ENCODE results near the gene NOS1AP. TPM values are rescaled to one million over a fixed set of nuclear protein-coding genes. Genes with fewer than 3 reads are reported as not detected.

NOS1AP gene
- polyA plus RNA-seq, 1 of the 3 experiments (the other 2 are of a cell fraction), result 0.03 TPM

GRCh38 chr1:162023181-162023546, 46.3 kb upstream of the NOS1AP start:
- H3K36me3 ChIP-seq (replicated peaks in 1 of 2; ENCODE audit: control insufficient read depth in 1 of 2, insufficient read depth in 2 of 2, low read length in 1 of 2), result no peaks in the 10 kb centered on the region
- H3K9me2 ChIP-seq, result no peaks in the 10 kb centered on the region
- H3K9me3 ChIP-seq, result no peaks in the 10 kb centered on the region; the same call in 1 of the 2 replicates
- TF ChIP-seq SIN3A (IDR thresholded peaks at IDR 0.05; ENCODE audit: borderline replicate concordance, low read depth, low read length), result no peak
- TF ChIP-seq EP300 (IDR thresholded peaks at IDR 0.05; ENCODE audit: borderline replicate concordance in 1 of 2, low read depth in 1 of 2, low read length in 1 of 2), result no peak
- TF ChIP-seq RCOR1 (IDR thresholded peaks at IDR 0.05; ENCODE audit: low read length), result no peak
- no peak for TF ChIP-seq YY1 (IDR thresholded peaks at IDR 0.05; ENCODE audit: low read depth)
- TF ChIP-seq GABPA (IDR thresholded peaks at IDR 0.05; ENCODE audit: low read depth), result no peak
- TF ChIP-seq MEF2A (IDR thresholded peaks at IDR 0.05; ENCODE audit: borderline replicate concordance, low read depth), result no peak
- no peak for TF ChIP-seq MXI1 (IDR thresholded peaks at IDR 0.05; ENCODE audit: low read depth, low read length)
- TF ChIP-seq ELF1 (IDR thresholded peaks at IDR 0.05), result no peak
- no peak for TF ChIP-seq CTCF (IDR thresholded peaks at IDR 0.05)
- TF ChIP-seq FOSL2 (IDR thresholded peaks at IDR 0.05; ENCODE audit: borderline replicate concordance, low read depth), result no peak
- TF ChIP-seq TAF1 (IDR thresholded peaks at IDR 0.05; ENCODE audit: borderline replicate concordance, low read depth, low read length), result no peak
- no peak for TF ChIP-seq JUND (IDR thresholded peaks at IDR 0.05)
- TF ChIP-seq USF1 (IDR thresholded peaks at IDR 0.05; ENCODE audit: borderline replicate concordance, low read depth), result no peak
- POLR2A ChIA-PET, result no interaction called here
- H3K79me2 ChIP-seq (ENCODE audit: insufficient read depth), result no peaks in the 10 kb centered on the region
- H4K20me1 ChIP-seq (ENCODE audit: insufficient read depth), result no peaks in the 10 kb centered on the region
- no peaks in the 10 kb centered on the region for H3K27me3 ChIP-seq (ENCODE audit: insufficient read depth)
- H3K4me3 ChIP-seq (ENCODE audit: low read depth in 2 of 2, low read length in 1 of 2), result peak overlapping the region; percentile 68 to 96
- H3K9ac ChIP-seq, result peak overlapping the region; percentile 69; the same call in 1 of the 2 replicates
- H3F3A ChIP-seq (replicated peaks; ENCODE audit: insufficient read depth), result peaks cover 14% of the 10 kb centered on the region
- peaks cover 25 to 32% of the 10 kb centered on the region in 2 experiments for H3K4me1 ChIP-seq (ENCODE audit: control insufficient read depth in 1 of 2, insufficient read depth in 2 of 2, low read depth in 1 of 2, low read length in 1 of 2)
- CTCF ChIA-PET, result interaction anchor here (1.0 to 16.7 kb wide), 4 partner anchors 13 to 229 kb away, joined by 3 to 263 read pairs (median 30); no protein-coding TSS in a partner anchor
- H3K4me2 ChIP-seq, result peak overlapping the region; percentile 91
- DNase-seq, result no peak
- H3K27ac ChIP-seq (ENCODE audit: low read depth in 2 of 2, low read length in 1 of 2), result peak overlapping the region in 1 of 2 experiments; percentile 61; a peak in 1 of 4 replicates
- WGBS (ENCODE audit: low lambda C conversion rate), result 68% methylated on average over 17 of the region's 20 CpGs
- peak overlapping the region; percentile 98 for H2AFZ ChIP-seq (ENCODE audit: low read depth)

- Histone ChIP-seq H3K4me2 (peak within 1 kb of the TSS; percentile 91), H3K27me3 (ENCODE audit: insufficient read depth) (no peaks in the 10 kb centered on the region), H3K9ac (peak within 1 kb of the TSS; percentile 69), H3K9me3 (no peaks in the 10 kb centered on the region; the same call in 1 of the 2 replicates), H3K4me3 (ENCODE audit: low read depth in 2 of 2, low read length in 1 of 2) (peak within 1 kb of the TSS; percentile 68 to 96), H3K36me3 (replicated peaks in 1 of 2; ENCODE audit: control insufficient read depth in 1 of 2, insufficient read depth in 2 of 2, low read length in 1 of 2) (no peaks in the 10 kb centered on the region), H2AFZ (ENCODE audit: low read depth) (peak within 1 kb of the TSS; percentile 98), H3K79me2 (ENCODE audit: insufficient read depth) (no peaks in the 10 kb centered on the region), H3K4me1 (ENCODE audit: control insufficient read depth in 1 of 2, insufficient read depth in 2 of 2, low read depth in 1 of 2, low read length in 1 of 2) (peaks cover 22 to 26% of the 10 kb centered on the region in 2 experiments), H3F3A (replicated peaks; ENCODE audit: insufficient read depth) (peaks cover 9% of the 10 kb centered on the region), H3K27ac (ENCODE audit: low read depth in 2 of 2, low read length in 1 of 2) (peak within 1 kb of the TSS in 1 of 2 experiments; percentile 61; a peak in 2 of 4 replicates), H4K20me1 (ENCODE audit: insufficient read depth) (no peaks in the 10 kb centered on the region), H3K9me2 (no peaks in the 10 kb centered on the region)
- ChIA-PET POLR2A (interaction anchor here (0.7 kb wide), 1 partner anchor 20 kb away, joined by 3 read pairs; no protein-coding TSS in a partner anchor), CTCF (interaction anchor here (0.6 to 16.7 kb wide), 14 partner anchors 9 to 260 kb away, joined by 3 to 263 read pairs (median 3); no protein-coding TSS in a partner anchor)
- 2% methylated on average over 35 of the region's 85 CpGs for WGBS (ENCODE audit: low lambda C conversion rate)
- peak; percentile 88 for DNase-seq
- TF ChIP-seq YY1 (IDR thresholded peaks at IDR 0.05; ENCODE audit: low read depth), result no peak; the same call in 1 of the 2 replicates
- TF ChIP-seq CTCF (IDR thresholded peaks at IDR 0.05), result peak; percentile 62
- no peak for TF ChIP-seq GATA2 (CRISPR knock-in tag; IDR thresholded peaks at IDR 0.05)
- TF ChIP-seq EP300 (IDR thresholded peaks at IDR 0.05; ENCODE audit: borderline replicate concordance in 1 of 2, low read depth in 1 of 2, low read length in 1 of 2), result no peak
- TF ChIP-seq JUND (IDR thresholded peaks at IDR 0.05), result no peak
- no peak for TF ChIP-seq MEF2A (IDR thresholded peaks at IDR 0.05; ENCODE audit: borderline replicate concordance, low read depth)
- TF ChIP-seq MAX (IDR thresholded peaks at IDR 0.05; ENCODE audit: low read depth), result peak; percentile 23; the same call in 1 of the 2 replicates
- no peak for TF ChIP-seq IRF3 (IDR thresholded peaks at IDR 0.05; ENCODE audit: low read depth, low read length)
- no peak for TF ChIP-seq RXRA (IDR thresholded peaks at IDR 0.05; ENCODE audit: borderline replicate concordance, low read depth)
- TF ChIP-seq FOXM1 (IDR thresholded peaks at IDR 0.05; ENCODE audit: low read depth), result no peak; the same call in 1 of the 2 replicates
- TF ChIP-seq RCOR1 (IDR thresholded peaks at IDR 0.05; ENCODE audit: low read length), result no peak
- TF ChIP-seq TAF1 (IDR thresholded peaks at IDR 0.05; ENCODE audit: borderline replicate concordance, low read depth, low read length), result peak; percentile 43; the same call in 1 of the 2 replicates
Measured at GRCh38 chr1:162023547-162024501, 45.7 kb upstream of the NOS1AP start, which contains the start of gene OLFML2B. TSS of gene OLFML2B (minus strand) at chr1:162023869. CDS start at chr1:162023430, 439 bp downstream.

Measured in SK-N-SH (cell line).